Measurements from ENCODE around the gene IL9. TPM values are rescaled to one million over a fixed set of nuclear protein-coding genes. Genes with fewer than 3 reads are reported as not detected.

Gene IL9
- total RNA-seq, result not detected

GRCh38 chr5:135895474-135896006, at the start of gene IL9:
Gene IL9 (minus strand): TSS chr5:135895841. CDS start chr5:135895816, 25 bp downstream.
- H3K9me3 Mint-ChIP-seq, result no peaks in the 10 kb centered on the region
- intact Hi-C loops (cut with micrococcal nuclease), result no loop called here
- no peaks in the 10 kb centered on the region for H3K4me1 Mint-ChIP-seq (ENCODE audit: low read depth)
- H3K36me3 Mint-ChIP-seq (ENCODE audit: low read depth), result no peaks in the 10 kb centered on the region
- DNase-seq, result no peak
- CTCF ChIA-PET, result no interaction called here
- peaks cover 21% of the 10 kb centered on the region for H3K27me3 Mint-ChIP-seq (ENCODE audit: low read depth)
- H3K27ac Mint-ChIP-seq, result no peak within 1 kb of the TSS
- H3K4me3 Mint-ChIP-seq, result no peak within 1 kb of the TSS

GRCh38 chr5:135944967-135945560, 49.4 kb upstream of the IL9 start:
- intact Hi-C loops (cut with micrococcal nuclease), result loop anchor here (1.0 kb wide), 4 partner anchors 58 to 229 kb away; no protein-coding TSS in a partner anchor
- Mint-ChIP-seq H3K27me3 (ENCODE audit: low read depth) (peaks cover 10% of the 10 kb centered on the region), H3K36me3 (ENCODE audit: low read depth) (no peaks in the 10 kb centered on the region), H3K27ac (no peak overlapping the region), H3K4me3 (no peak overlapping the region), H3K9me3 (no peaks in the 10 kb centered on the region), H3K4me1 (ENCODE audit: low read depth) (no peaks in the 10 kb centered on the region)
- peak; percentile 49 for DNase-seq
- CTCF ChIA-PET, result interaction anchor here (0.8 to 1.1 kb wide), 3 partner anchors 36 to 232 kb away, joined by 3 read pairs; no protein-coding TSS in a partner anchor

GRCh38 chr5:135944564-135944963, 48.9 kb upstream of the IL9 start:
- CTCF ChIA-PET, result interaction anchor here (0.8 to 0.9 kb wide), 2 partner anchors 36 to 233 kb away, joined by 3 read pairs; no protein-coding TSS in a partner anchor
- intact Hi-C loops (cut with micrococcal nuclease), result no loop called here
- H3K27me3 Mint-ChIP-seq (ENCODE audit: low read depth), result peaks cover 10% of the 10 kb centered on the region
- H3K4me1 Mint-ChIP-seq (ENCODE audit: low read depth), result no peaks in the 10 kb centered on the region
- no peaks in the 10 kb centered on the region for H3K9me3 Mint-ChIP-seq
- no peak overlapping the region for H3K27ac Mint-ChIP-seq
- H3K36me3 Mint-ChIP-seq (ENCODE audit: low read depth), result no peaks in the 10 kb centered on the region
- DNase-seq, result no peak
- no peak overlapping the region for H3K4me3 Mint-ChIP-seq

- CTCF ChIA-PET, result no interaction called here
- intact Hi-C loops (cut with micrococcal nuclease), result no loop called here
- no peaks in the 10 kb centered on the region for H3K9me3 Mint-ChIP-seq
- no peaks in the 10 kb centered on the region for H3K36me3 Mint-ChIP-seq (ENCODE audit: low read depth)
- H3K27me3 Mint-ChIP-seq (ENCODE audit: low read depth), result peaks cover 10% of the 10 kb centered on the region
- no peak for DNase-seq
- H3K4me3 Mint-ChIP-seq, result no peak overlapping the region
- H3K27ac Mint-ChIP-seq, result no peak overlapping the region
- no peaks in the 10 kb centered on the region for H3K4me1 Mint-ChIP-seq (ENCODE audit: low read depth)
Observed at GRCh38 chr5:135942202-135942771, 46.6 kb upstream of the IL9 start.

GRCh38 chr5:135941711-135942110, 46.1 kb upstream of the IL9 start:
- intact Hi-C loops (cut with micrococcal nuclease), result no loop called here
- peaks cover 10% of the 10 kb centered on the region for H3K27me3 Mint-ChIP-seq (ENCODE audit: low read depth)
- H3K36me3 Mint-ChIP-seq (ENCODE audit: low read depth), result no peaks in the 10 kb centered on the region
- no peak for DNase-seq
- no peak overlapping the region for H3K4me3 Mint-ChIP-seq
- H3K9me3 Mint-ChIP-seq, result no peaks in the 10 kb centered on the region
- CTCF ChIA-PET, result no interaction called here
- H3K27ac Mint-ChIP-seq, result no peak overlapping the region
- no peaks in the 10 kb centered on the region for H3K4me1 Mint-ChIP-seq (ENCODE audit: low read depth)

- intact Hi-C loops (cut with micrococcal nuclease), result no loop called here
Observed at GRCh38 chr5:135937245-135937911, 41.7 kb upstream of the IL9 start.

GRCh38 chr5:135934939-135935338, 39.3 kb upstream of the IL9 start:
- H3K4me3 Mint-ChIP-seq, result no peak overlapping the region
- no peaks in the 10 kb centered on the region for H3K36me3 Mint-ChIP-seq (ENCODE audit: low read depth)
- peaks cover 25% of the 10 kb centered on the region for H3K27me3 Mint-ChIP-seq (ENCODE audit: low read depth)
- no peaks in the 10 kb centered on the region for H3K9me3 Mint-ChIP-seq
- H3K4me1 Mint-ChIP-seq (ENCODE audit: low read depth), result no peaks in the 10 kb centered on the region
- CTCF ChIA-PET, result no interaction called here
- DNase-seq, result no peak
- intact Hi-C loops (cut with micrococcal nuclease), result no loop called here
- no peak overlapping the region for H3K27ac Mint-ChIP-seq

More at GRCh38 chr5:135937245-135937911, 41.7 kb upstream of the IL9 start:
- Mint-ChIP-seq H3K36me3 (ENCODE audit: low read depth) (no peaks in the 10 kb centered on the region), H3K9me3 (no peaks in the 10 kb centered on the region), H3K27me3 (ENCODE audit: low read depth) (peaks cover 14% of the 10 kb centered on the region), H3K4me1 (ENCODE audit: low read depth) (no peaks in the 10 kb centered on the region), H3K27ac (no peak overlapping the region), H3K4me3 (no peak overlapping the region)
- CTCF ChIA-PET, result no interaction called here
- no peak for DNase-seq

GRCh38 chr5:135930949-135931295, 35.3 kb upstream of the IL9 start:
- CTCF ChIA-PET, result no interaction called here

GRCh38 chr5:135930029-135930948, 34.6 kb upstream of the IL9 start:
- H3K9me3 Mint-ChIP-seq, result no peaks in the 10 kb centered on the region
- H3K27me3 Mint-ChIP-seq (ENCODE audit: low read depth), result peaks cover 33% of the 10 kb centered on the region
- no peaks in the 10 kb centered on the region for H3K4me1 Mint-ChIP-seq (ENCODE audit: low read depth)
- no peak for DNase-seq
- H3K36me3 Mint-ChIP-seq (ENCODE audit: low read depth), result no peaks in the 10 kb centered on the region
- no peak overlapping the region for H3K4me3 Mint-ChIP-seq
- CTCF ChIA-PET, result no interaction called here
- H3K27ac Mint-ChIP-seq, result no peak overlapping the region
- intact Hi-C loops (cut with micrococcal nuclease), result no loop called here

More at GRCh38 chr5:135930949-135931295, 35.3 kb upstream of the IL9 start:
- Mint-ChIP-seq H3K4me1 (ENCODE audit: low read depth) (no peaks in the 10 kb centered on the region), H3K27ac (no peak overlapping the region), H3K4me3 (no peak overlapping the region), H3K36me3 (ENCODE audit: low read depth) (no peaks in the 10 kb centered on the region), H3K27me3 (ENCODE audit: low read depth) (peaks cover 33% of the 10 kb centered on the region), H3K9me3 (no peaks in the 10 kb centered on the region)
- intact Hi-C loops (cut with micrococcal nuclease), result no loop called here
- no peak for DNase-seq

- DNase-seq, result no peak
- no peaks in the 10 kb centered on the region for H3K4me1 Mint-ChIP-seq (ENCODE audit: low read depth)
- intact Hi-C loops (cut with micrococcal nuclease), result no loop called here
- no peaks in the 10 kb centered on the region for H3K36me3 Mint-ChIP-seq (ENCODE audit: low read depth)
- H3K9me3 Mint-ChIP-seq, result no peaks in the 10 kb centered on the region
- no peak overlapping the region for H3K4me3 Mint-ChIP-seq
- H3K27me3 Mint-ChIP-seq (ENCODE audit: low read depth), result peaks cover 18% of the 10 kb centered on the region
- no peak overlapping the region for H3K27ac Mint-ChIP-seq
- CTCF ChIA-PET, result interaction anchor here (0.6 to 1.2 kb wide), 2 partner anchors 30 to 261 kb away, joined by 3 read pairs; no protein-coding TSS in a partner anchor
Observed at GRCh38 chr5:135921388-135921787, 25.7 kb upstream of the IL9 start.

- no peak overlapping the region for H3K27ac Mint-ChIP-seq
- H3K4me1 Mint-ChIP-seq (ENCODE audit: low read depth), result no peaks in the 10 kb centered on the region
- H3K9me3 Mint-ChIP-seq, result no peaks in the 10 kb centered on the region
- CTCF ChIA-PET, result interaction anchor here (1.2 kb wide), 1 partner anchor 29 kb away, joined by 3 read pairs; no protein-coding TSS in a partner anchor
- intact Hi-C loops (cut with micrococcal nuclease), result no loop called here
- H3K4me3 Mint-ChIP-seq, result no peak overlapping the region
- H3K27me3 Mint-ChIP-seq (ENCODE audit: low read depth), result peaks cover 18% of the 10 kb centered on the region
- no peaks in the 10 kb centered on the region for H3K36me3 Mint-ChIP-seq (ENCODE audit: low read depth)
- no peak for DNase-seq
Observed at GRCh38 chr5:135920199-135920598, 24.6 kb upstream of the IL9 start.
